GM19240 (cell line): Measurements from ENCODE around the gene NOS3.

Source experiments
- DNase-seq: peaks from one replicate; pipeline ENCODE4 v3.0.0; 2011; ENCODE audit warnings: low spot score; ENCODE audit not compliant: insufficient read length

Gene NOS3

DNA sequence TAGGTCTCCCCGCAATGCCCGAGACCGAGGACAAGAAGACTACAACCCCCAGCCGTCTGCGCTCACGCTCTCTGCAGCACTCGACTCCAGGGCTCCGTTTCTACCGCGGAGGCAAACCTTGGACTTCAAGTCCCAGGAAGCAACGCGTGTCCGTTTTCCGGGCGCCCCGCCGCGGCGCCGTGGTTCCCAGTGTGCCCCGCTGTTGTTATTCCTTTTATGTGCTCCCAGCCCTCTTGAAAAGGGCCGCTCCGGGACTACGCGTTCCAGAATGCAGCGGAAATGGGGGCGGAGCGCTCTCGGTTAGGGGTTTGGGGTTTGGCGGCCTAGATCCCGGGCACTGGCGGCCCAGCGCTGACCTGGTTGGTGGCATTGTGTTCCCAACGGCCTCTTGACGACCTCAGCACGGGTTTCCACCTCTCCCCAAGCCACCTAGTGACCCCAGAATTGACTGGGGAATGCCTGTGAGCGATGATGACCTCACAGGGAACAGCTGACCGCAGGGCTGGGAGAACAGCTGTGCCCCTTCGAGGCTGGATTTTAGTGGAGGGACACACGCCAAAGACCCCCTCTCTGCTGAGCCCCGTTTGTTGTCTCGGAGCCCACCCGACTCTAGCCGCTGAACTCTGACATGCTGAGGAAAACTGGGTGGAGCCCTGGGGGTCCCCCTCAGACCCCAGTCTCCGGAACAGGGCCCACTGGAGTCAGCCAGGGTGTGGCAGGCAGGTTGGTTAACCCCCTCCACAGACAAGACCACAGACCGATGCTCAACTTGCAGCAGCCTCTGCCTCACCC lies 67.4 kb downstream of the NOS3 start:
- peak; percentile 100 for DNase-seq

DNA sequence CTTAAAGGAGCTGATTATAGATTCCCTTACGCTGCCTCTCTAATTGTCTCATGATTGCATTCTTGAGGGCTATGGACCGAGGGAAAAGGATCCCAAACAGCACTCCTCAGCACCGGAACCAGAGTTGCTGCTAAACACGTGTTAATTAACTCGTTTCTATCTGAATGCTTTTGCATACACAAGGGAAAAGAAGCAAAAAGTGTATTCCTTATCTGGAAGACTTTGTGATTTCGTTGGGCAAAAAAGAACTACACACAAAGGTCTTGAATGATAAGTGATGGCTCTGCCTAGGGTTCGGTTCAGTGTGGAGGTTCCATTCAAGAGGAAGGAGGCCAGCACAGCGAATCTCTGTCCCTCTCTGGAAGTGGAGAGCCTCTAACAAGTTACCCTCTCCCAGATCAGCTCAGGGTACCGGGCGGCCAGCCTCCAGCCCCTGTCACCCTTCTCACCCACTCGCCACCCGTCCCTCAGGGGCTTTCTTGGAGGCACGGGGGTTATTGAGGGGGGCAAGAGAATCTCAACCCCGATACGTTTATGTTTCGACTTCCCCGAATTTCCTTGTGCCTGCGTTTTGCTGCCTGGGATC lies 68.1 kb downstream of the NOS3 start:
- DNase-seq, result no peak

DNA sequence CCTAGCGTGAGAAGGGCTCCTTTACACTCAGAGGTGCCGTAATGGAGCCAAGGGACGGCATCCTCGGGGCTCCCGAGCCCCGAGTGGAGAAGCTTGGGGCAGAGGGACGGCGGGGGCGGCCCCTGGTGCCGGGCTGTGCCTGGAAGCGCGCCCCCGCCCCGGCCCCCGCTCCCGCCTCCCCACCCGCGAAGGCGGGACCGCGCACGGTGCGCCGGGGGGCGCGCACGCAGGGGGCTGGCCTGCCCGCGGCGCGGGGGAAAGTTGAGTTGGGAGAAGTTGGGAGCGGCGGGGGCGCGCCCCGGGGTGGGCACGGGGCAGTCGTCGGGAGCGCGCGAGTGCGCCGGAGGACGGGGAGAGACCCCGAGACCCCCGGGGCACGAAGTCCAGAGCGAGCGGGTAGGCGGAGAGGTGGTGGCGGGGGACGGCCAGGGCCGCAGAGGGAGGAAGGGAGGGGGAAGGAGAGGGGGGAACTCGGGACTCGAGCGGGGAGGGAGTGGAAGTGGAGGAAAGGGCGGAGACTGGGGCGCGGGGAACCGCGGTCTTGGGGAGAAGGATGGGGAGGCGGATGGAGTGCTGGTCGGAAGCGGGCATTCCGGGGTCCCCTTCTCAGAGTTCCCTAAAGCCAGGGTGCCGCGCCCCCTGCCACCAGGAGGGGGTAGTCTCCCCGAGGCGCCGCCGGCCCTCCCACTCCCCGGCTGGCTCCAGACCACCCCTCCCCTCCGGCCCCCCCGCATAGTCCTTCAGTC lies 68.7 kb downstream of the NOS3 start, which contains the start of gene SLC4A2:
SLC4A2 (plus strand) TSS at position 223 of the 746 bp plus-strand sequence. CDS start 2,399 bp downstream, outside the sequence.
- DNase-seq, result peak; percentile 92

DNA sequence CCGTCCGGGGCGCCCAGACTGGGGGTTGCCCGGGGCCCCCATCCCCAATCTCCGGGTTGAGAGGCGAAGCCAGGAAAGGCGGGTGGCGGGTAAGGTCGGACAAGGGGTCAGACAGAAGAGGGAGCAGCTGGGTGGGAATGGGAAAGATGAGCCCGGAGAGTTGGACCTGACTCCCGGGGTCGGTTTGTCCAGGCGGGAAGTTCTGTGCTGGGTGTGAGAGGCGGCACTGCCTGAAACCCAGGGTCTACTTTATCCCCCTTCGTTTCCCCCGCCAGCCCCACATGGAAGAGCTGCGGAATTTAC lies 69.2 kb downstream of the NOS3 start:
- no peak for DNase-seq

DNA sequence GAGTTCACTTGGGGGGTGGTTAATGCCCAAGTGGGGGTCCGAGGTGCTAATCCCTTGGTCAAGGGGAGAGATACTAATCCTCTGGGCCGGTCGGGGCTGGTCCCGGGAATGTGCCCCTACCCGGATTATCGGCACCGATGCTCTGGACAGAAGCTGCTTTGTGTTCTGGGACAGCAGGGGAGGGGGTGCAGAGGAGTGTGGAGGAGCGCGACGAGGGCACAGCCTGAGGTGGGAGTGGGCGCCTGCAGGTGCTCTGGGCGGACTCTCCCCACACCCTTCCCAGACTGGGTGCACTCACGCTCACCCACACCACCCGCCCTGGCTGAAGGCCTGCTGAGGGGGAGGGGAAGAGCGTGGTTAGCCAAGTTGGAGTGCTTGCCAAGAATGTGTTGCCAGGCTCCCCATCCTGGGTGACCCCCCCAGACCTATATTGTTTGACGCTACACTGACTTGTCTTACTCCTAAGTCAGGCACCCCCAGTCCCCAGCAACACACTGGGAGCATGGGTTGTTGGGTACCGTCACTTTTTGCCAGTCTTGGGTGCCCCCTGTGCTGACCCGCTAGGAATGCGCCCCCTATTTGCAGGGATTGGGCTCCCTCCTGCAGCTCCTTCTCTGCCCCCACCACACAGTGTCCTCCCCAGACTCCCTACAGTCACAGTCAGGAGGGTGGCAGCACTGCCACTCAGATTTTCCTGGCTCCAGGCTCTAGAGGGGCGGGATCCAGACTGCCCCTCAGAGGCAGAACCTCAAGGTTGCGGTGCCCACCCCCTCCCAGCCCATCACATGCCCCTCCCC lies 69.8 kb downstream of the NOS3 start:
- no peak for DNase-seq

DNA sequence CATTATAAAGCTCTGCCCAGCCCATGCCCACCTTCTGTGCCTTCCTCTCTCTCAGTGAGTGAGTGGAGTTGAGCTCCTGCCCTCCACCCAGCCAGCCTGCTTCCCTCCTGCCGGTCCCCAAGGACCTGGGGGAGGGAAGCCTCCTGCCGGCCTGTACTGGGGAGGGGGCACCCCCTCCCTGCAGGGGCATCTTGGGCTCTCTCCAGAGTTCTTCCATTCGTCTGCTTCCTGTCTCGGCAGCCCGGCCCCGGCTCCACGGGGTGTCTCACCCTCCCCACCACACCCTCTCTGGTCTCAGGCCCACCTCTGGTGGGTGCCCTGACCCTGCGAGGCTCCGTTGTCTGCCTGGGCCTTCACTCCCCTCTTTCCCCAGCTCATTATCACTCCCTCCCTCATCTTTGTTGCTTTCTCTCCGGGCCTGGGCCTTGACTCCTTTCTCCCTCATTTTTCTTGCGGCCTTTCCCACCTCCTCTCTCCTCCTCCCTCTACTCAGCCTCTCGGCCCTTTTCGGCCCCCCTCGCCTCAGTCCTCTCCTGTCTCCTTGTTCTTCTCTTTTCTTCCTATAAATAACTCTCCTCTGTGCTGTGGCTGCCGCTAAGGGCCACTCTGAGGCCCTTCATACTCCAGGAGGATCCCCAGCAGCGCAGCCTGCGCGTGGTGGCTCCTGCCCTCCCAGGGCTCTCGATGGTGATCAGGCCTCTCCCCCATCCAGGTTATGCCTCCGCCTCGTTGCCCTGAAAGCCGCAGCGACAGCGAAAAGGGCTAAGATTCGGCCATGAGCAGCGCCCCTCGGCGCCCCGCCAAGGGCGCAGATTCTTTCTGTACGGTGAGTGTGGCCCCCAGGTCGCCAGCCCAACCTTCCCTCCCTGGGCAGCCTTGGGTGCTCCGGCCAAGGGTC lies 70.6 kb downstream of the NOS3 start:
- DNase-seq, result no peak

DNA sequence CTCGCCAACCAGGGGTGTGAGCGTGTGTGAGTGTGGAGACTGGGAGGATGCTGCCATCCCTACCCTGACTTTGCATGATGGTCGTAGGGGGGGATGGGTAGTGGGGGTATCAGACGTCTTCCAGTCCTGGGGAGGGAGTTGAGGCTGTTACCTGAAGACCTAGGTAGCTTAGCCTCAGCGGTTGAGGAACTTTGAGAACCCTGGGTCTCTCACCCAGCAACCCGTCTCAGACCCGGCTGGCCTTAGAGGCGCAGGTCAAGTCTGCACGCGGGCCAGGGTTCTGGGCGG lies 71.2 kb downstream of the NOS3 start:
- DNase-seq, result no peak

DNA sequence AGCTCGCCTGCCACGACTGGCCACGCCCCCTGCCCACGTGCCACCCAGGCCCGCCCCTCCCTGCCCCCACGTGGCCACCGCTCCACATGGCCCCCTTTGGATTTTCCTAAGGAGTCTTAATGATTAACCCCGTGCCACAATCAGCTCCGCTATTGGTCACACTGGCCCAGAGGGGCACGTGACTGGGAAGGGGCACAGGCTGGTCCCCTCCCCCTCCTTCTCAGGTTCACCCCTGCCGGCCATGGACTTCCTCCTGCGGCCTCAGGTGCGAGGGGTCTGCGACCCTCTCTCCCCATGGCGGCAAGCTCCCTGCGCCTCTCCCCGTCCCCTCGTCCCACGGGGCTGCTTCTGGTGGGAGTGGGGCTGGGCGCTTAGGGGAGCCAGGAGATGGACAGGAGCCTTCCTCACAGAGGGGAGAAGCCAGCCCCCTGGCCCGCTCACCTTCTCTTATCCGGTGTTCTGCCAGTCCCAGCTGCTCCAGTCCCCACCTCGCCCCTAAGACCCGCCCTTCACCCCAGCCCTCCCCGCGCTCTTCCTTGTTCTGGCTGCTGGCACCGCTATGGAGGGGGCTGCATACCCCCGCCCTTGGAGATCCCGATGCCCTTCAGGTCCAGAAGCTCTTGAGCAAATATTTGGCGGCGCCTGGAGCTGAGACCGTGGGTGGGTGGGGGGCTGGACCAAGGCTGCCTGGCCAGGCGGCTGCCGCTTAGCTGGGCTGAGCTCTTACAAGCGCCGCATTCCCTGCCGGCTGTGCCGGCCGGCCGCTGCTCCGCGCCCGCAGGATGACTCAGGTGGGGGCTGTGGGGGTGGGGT lies 71.8 kb downstream of the NOS3 start:
- DNase-seq, result no peak

DNA sequence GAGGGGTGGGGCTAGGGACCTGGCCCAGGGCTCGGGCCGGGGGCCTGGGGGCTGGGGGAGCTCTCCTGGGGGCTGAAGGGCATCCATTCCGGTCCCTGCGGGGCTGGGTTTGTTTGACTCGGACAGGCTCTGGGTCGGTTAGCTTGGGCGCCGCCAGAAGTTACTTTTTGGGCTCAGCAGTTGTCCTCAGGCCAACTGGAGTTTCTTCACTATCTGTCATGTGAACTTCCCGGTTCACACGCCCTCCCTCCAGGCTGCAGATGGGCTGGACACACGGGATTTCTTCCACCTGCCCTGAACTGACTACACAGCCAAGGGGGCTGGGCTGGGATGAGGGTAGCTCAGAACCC lies 72.4 kb downstream of the NOS3 start:
- DNase-seq, result no peak
